HG03565 (cell line): ENCODE measurements around the gene HERC3.

Source experiments
- ATAC-seq: cut with Tn5 transposase; IDR thresholded peaks from one replicate; pipeline ENCODE4 v1.9.1; 2021; ENCODE audit warnings: mild to moderate bottlenecking, moderate library complexity; ENCODE audit not compliant: unreplicated experiment

Gene HERC3

GRCh38 chr4:88744609-88745008 lies 152.3 kb downstream of the HERC3 start:
- ATAC-seq: no peak

GRCh38 chr4:88745175-88745574 lies 152.9 kb downstream of the HERC3 start:
- ATAC-seq: no peak

DNA sequence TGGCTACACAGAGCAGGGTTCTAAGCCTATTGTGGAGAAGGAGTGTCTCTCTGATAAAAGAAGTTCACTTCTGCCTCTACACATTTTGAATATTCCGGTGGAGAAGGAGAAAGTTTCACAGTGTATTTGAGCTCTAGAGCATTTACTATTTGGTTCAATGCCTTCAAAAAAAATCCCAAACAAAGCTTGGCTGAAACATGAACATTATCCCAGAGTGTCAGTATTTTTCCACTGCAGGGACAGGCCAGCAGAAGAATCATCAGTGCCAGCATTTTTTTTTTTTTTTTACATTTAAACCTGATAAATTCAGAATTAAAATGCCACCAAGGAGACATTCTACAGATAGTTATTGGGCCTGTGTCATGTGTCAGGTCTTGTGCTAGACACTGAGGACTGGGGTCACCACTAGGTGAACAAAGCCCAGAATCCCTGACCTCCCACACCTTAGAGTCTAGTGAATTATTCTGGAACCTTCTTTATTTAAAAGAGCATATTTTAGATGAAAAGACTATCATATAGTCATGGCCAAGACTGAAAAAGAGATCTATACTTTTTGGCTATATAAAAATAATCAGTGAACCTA lies 153.4 kb downstream of the HERC3 start:
- no peak for ATAC-seq

GRCh38 chr4:88746206-88746605 lies 153.9 kb downstream of the HERC3 start:
- no peak for ATAC-seq

- no peak for ATAC-seq
Observed at GRCh38 chr4:88747351-88747750, 155.1 kb downstream of the HERC3 start.

DNA sequence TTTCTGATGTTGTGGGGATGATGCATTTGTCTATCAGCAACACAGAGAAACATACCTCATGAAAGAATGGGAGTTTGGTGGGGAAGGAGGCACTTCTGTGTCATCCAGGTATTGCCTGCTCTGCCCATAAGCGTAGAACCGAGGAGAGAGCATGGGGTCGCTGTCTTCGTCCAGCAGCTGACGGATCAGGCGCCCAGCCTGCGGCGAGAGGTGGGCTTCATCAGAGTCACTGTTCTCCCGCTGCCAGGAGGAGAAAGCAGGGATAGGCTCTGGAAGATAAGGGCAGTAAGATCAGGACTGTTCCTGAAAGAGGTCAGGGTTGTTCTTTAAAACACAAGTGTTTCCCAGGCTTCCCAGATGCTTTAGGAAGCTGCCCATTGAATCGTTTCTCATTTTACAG lies 158.1 kb downstream of the HERC3 start:
- ATAC-seq: no peak

GRCh38 chr4:88751258-88752075 lies 159.2 kb downstream of the HERC3 start:
- ATAC-seq: no peak

- ATAC-seq: no peak
Observed at GRCh38 chr4:88752076-88752463, 159.8 kb downstream of the HERC3 start.

DNA sequence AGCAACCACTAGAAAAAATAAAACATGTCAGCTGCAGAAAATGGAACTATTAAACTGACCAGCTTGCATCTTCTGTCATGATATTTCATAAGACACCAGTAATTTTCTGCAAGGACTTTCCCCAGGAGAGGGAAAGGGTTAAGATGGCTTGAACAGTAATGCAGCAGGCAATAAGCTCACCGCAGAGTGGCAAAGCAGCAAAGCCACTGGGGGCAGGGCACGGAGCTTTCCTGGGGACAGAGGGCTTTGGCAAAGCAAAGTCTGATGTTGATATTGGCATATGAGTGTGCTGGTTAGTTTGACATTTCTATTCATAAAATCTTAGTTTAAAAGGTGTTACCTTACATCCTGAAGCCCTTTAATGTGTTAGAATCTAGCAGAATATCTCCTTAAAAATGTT lies 160.5 kb downstream of the HERC3 start:
- no peak for ATAC-seq

DNA sequence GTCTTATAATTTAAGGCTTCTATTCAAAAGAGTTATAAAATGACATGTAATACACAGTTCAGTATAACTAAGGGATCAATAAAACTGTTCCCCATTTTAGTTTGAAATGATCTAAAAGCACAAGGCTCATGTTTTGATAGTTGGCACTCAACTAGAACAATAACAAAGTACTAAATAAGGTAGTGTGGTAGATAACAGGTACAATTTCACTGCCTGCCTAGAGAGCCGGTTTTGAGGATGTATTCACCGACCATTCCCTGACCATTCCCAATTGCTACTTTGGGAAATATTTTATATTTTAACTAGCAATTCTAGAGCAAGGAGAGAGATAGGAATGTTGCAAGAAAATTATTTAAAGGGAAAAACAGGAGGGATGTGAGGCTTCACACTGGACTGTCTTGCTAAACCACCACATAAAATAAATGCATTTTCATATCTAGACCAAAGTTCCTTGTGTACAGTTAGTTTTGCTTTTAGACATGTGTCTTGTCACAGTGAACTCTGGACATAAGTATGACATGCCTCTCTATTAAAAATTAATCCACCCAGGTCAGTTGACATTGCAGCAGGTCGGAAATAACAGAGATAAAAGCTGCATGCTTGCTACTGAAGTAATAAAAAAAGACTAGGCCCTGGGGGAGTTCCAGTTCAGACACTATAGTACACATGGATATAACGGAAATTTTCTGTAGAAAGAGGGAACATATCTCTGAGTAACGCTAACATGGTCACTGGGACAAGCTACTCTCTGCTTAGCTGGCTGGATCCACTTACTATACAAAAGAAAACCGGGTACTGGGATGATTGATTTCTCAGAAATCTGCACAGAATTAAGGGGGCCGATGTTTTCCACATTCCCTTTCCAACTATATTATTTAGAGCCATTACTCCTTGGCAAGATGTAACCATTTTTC lies 161.6 kb downstream of the HERC3 start:
- no peak for ATAC-seq

GRCh38 chr4:88754796-88755195 lies 162.5 kb downstream of the HERC3 start:
- no peak for ATAC-seq

DNA sequence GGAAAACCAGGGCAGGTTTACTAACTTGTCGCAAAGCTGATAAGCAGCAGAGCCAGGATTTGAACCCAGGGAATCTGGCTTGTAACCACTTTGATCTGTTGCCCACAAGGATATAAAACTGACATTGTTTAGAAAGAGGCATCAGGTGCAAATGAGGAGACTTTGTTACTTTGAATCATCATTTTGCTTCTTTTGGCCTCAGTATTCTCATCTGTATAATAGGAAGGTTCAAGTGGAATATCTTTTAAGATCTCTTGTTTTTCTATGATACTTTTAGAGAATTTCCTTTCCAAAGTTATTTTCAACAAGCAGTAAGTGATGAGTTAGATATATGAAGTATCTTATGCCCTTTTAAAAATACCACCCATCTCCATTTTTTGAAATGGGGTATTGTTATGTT lies 163.2 kb downstream of the HERC3 start:
- no peak for ATAC-seq

GRCh38 chr4:88756149-88756548 lies 163.9 kb downstream of the HERC3 start:
- ATAC-seq: no peak

- ATAC-seq: no peak
Observed at GRCh38 chr4:88757067-88757466, 164.8 kb downstream of the HERC3 start.

- ATAC-seq: no peak
Observed at GRCh38 chr4:88757776-88758175, 165.5 kb downstream of the HERC3 start.
